Esophagus squamous epithelium (tissue), 5 donors: Measurements from ENCODE around the gene PDLIM3. TPM values are rescaled to one million over a fixed set of nuclear protein-coding genes. Genes with fewer than 3 reads are reported as not detected.

Experiments
- DNase-seq: peaks from one replicate; lab custom pipeline; 2025; lab: John Stamatoyannopoulos, UW
- H3K27ac ChIP-seq, 4 donors: fragments of 200-600 bp; sonication (generic); one replicate each; pipeline ENCODE4 v1.5.1; 2016 to 2019; ENCODE audit warnings: mild to moderate bottlenecking in 1 of 4
- H3K27me3 ChIP-seq, 4 donors: fragments of 200-600 bp; sonication (generic); 1 replicate in 3 of 4; 2 replicates in 1 of 4; pipeline versions ENCODE4 v1.5.1 to v1.6.0; 2017 to 2021; ENCODE audit warnings: antibody characterized with exemption in 1 of 4
- H3K36me3 ChIP-seq, 3 donors: fragments of 200-600 bp; sonication (generic); one replicate each; pipeline ENCODE4 v1.5.1; 2016 to 2019
- H3K4me1 ChIP-seq, 3 donors: fragments of 200-600 bp; sonication (generic); one replicate each; pipeline ENCODE4 v1.5.1; 2017 to 2019
- H3K4me3 ChIP-seq, 4 donors: fragments of 200-600 bp; sonication (generic); 1 replicate in 3 of 4; 2 replicates in 1 of 4; pipeline ENCODE4 v1.5.1; 2016 to 2019; ENCODE audit warnings: mild to moderate bottlenecking in 2 of 4, moderate library complexity in 1 of 4
- H3K9me3 ChIP-seq, 3 donors: fragments of 200-600 bp; sonication (generic); one replicate each; pipeline ENCODE4 v1.5.1; 2016 to 2019
- CTCF ChIP-seq, 6 experiments: fragments of 450-650 bp in 4 of 6; fragments of 200-600 bp in 2 of 6; sonication (generic) in 2 of 6; IDR thresholded peaks; one replicate each; pipeline ENCODE4 v1.5.1; 2016 to 2019; ENCODE audit warnings: antibody characterized with exemption in 6 of 6, mild to moderate bottlenecking in 4 of 6, moderate library complexity in 4 of 6
- POLR2A ChIP-seq, 4 donors: fragments of 450-650 bp; IDR thresholded peaks; one replicate each; pipeline ENCODE4 v1.6.1; 2017; ENCODE audit warnings: antibody characterized with exemption in 4 of 4, mild to moderate bottlenecking in 4 of 4, moderate library complexity in 3 of 4
- WGBS, 2 donors: methylation state at CpG; one replicate each; pipeline ENCODE4 v1.1.5; 2018; 5-methylcytosine and 5-hydroxymethylcytosine counted together
- intact Hi-C: fragments of 100-400 bp; cut with DNase I; formaldehyde crosslinking; loops from one replicate; pipeline ENCODE4 v1.15.0; 2022
- total RNA-seq, 4 donors: library from RNA; depleted of rRNA; stranded (reverse); fragments of >200 nt; gene quantifications; one replicate each; pipeline ENCODE4 v1.1.0, GENCODE V29; 2016
- donor health status: DM: yes; HTN: yes; CAD: no.

The PDLIM3 gene
- total RNA-seq, 4 donors from 2014 or later = 13.9 to 322 (median 44.6) TPM

- H3K27ac ChIP-seq = peak overlapping the region in 2 of 4 donors; percentile 24 to 75
- WGBS, 2 donors = 67 to 71% methylated on average over 1 of the region's 1 CpG
- H3K9me3 ChIP-seq = no peaks in the 10 kb centered on the region
- H3K4me3 ChIP-seq = no peak overlapping the region
- peaks cover 0 to 29% (median 0%) of the 10 kb centered on the region in 4 donors for H3K27me3 ChIP-seq
- intact Hi-C loops = no loop called here
- H3K36me3 ChIP-seq = no peaks in the 10 kb centered on the region
- DNase-seq = no peak
- TF ChIP-seq CTCF (IDR thresholded peaks at IDR 0.05) = no peak
- no peak for TF ChIP-seq POLR2A (IDR thresholded peaks at IDR 0.05)
- peaks cover 10 to 54% (median 31%) of the 10 kb centered on the region in 3 donors for H3K4me1 ChIP-seq
Observed at GRCh38 chr4:185538806-185539205, 3.5 kb upstream of the PDLIM3 start.

- 7 to 21% methylated on average over 4 of the region's 4 CpGs for WGBS, 2 donors
- H3K4me1 ChIP-seq = peaks cover 7 to 39% (median 17%) of the 10 kb centered on the region in 3 donors
- intact Hi-C loops = no loop called here
- H3K27me3 ChIP-seq = peaks cover 0 to 29% (median 0%) of the 10 kb centered on the region in 4 donors
- no peak for DNase-seq
- H3K4me3 ChIP-seq = peak overlapping the region in 3 of 4 donors; percentile 63 to 89 (median 71)
- peak overlapping the region; percentile 89 to 97 (median 90) for H3K27ac ChIP-seq
- TF ChIP-seq POLR2A (IDR thresholded peaks at IDR 0.05) (peak in 2 of 4 donors; percentile 20 to 46), CTCF (IDR thresholded peaks at IDR 0.05) (no peak)
- H3K36me3 ChIP-seq = no peaks in the 10 kb centered on the region
- no peaks in the 10 kb centered on the region for H3K9me3 ChIP-seq
Observed at GRCh38 chr4:185536411-185536709, 1.1 kb upstream of the PDLIM3 start.

- no peak for DNase-seq
- TF ChIP-seq POLR2A (IDR thresholded peaks at IDR 0.05) (no peak), CTCF (IDR thresholded peaks at IDR 0.05) (no peak)
- WGBS, 2 donors = 18 to 24% methylated on average over 15 of the region's 32 CpGs
- Histone ChIP-seq H3K36me3 (no peaks in the 10 kb centered on the region), H3K4me3 (peak overlapping the region; percentile 50 to 89 (median 67)), H3K27ac (peak overlapping the region; percentile 89 to 97 (median 90)), H3K27me3 (peaks cover 0 to 29% (median 0%) of the 10 kb centered on the region in 4 donors), H3K4me1 (peaks cover 1 to 33% (median 11%) of the 10 kb centered on the region in 3 donors), H3K9me3 (no peaks in the 10 kb centered on the region)
- intact Hi-C loops = no loop called here
Observed at GRCh38 chr4:185535612-185536410, 504 bp upstream of the PDLIM3 start.

- Histone ChIP-seq H3K27ac (peak overlapping the region; percentile 89 to 97 (median 90)), H3K27me3 (peaks cover 0 to 29% (median 0%) of the 10 kb centered on the region in 4 donors), H3K9me3 (no peaks in the 10 kb centered on the region), H3K36me3 (no peaks in the 10 kb centered on the region), H3K4me3 (peak overlapping the region; percentile 50 to 89 (median 67)), H3K4me1 (peaks cover 0 to 24% (median 4%) of the 10 kb centered on the region in 3 donors)
- 2% methylated on average over 10 of the region's 10 CpGs for WGBS, 2 donors
- DNase-seq = no peak
- TF ChIP-seq CTCF (IDR thresholded peaks at IDR 0.05) (no peak), POLR2A (IDR thresholded peaks at IDR 0.05) (no peak)
- intact Hi-C loops = no loop called here
Observed at GRCh38 chr4:185534511-185534865, 819 bp downstream of the PDLIM3 start.

GRCh38 chr4:185532795-185533324 lies 2.4 kb downstream of the PDLIM3 start:
- Histone ChIP-seq H3K27me3 (peaks cover 0 to 29% (median 0%) of the 10 kb centered on the region in 4 donors), H3K9me3 (no peaks in the 10 kb centered on the region), H3K27ac (peak overlapping the region in 3 of 4 donors; percentile 76 to 92 (median 89)), H3K4me1 (peaks cover 0 to 30% (median 4%) of the 10 kb centered on the region in 3 donors), H3K36me3 (no peaks in the 10 kb centered on the region), H3K4me3 (peak overlapping the region in 3 of 4 donors; percentile 63 to 89 (median 71))
- TF ChIP-seq POLR2A (IDR thresholded peaks at IDR 0.05) (no peak), CTCF (IDR thresholded peaks at IDR 0.05) (no peak)
- WGBS, 2 donors = 67 to 75% methylated on average over 6 of the region's 6 CpGs
- DNase-seq = no peak
- intact Hi-C loops = no loop called here
